HG03139 (cell line): ENCODE data around the gene LEKR1.
"Not testable (repeated sequence)": the region's sequence is repeated elsewhere in the genome, so short reads cannot be mapped to it uniquely, and the experiment has no call there.

Experiments used
- ATAC-seq: cut with Tn5 transposase; IDR thresholded peaks from one replicate; pipeline ENCODE4 v1.9.1; 2021; ENCODE audit not compliant: unreplicated experiment

The LEKR1 gene

DNA sequence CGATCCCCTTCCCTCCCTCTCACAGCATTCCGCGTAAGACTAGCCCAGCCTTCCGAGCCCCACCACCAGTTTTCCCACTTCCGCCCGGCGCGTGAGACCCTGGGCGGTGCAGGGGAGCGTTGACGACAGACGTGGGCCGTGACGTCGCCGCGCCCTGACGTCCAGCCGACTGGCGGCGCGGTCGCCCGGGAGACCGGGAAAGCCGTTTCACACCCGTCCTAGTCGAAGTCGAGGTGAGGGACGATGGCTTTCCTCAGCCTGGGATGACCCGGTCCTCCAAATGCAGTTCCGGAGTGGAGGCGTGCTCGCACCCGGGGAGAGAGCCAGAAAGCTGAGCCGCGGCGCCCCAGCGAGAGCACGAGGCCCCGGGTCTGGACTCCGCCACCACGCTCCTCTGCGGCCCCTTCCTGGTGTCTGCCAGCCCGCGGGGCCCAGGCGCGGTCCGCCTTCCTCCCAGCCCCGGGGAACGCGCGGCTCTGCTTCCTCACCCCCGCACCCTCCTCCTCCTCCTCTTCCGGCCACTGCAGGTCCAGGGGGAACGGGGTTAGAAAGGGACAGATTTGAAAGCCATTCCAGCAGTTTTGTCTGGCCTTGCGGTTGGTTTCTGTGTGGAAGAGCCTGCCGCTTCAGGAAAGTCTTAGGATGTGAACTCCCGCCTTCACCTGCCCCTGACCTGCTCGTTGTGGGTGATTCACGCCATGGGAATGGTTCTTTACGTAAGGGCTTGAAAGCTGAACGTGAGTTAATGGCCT, at the start of gene LEKR1:
TSS of gene LEKR1 (plus strand) at position 210 of the 752 bp plus-strand sequence. CDS start 2,977 bp downstream, outside the sequence.
- ATAC-seq, result peak; percentile 86

GRCh38 chr3:156776871-156777270, 49.3 kb upstream of the LEKR1 start:
- no peak for ATAC-seq

GRCh38 chr3:156781310-156782230, 44.6 kb upstream of the LEKR1 start:
- ATAC-seq, result no peak

GRCh38 chr3:156782319-156782718, 43.8 kb upstream of the LEKR1 start:
- no peak for ATAC-seq

DNA sequence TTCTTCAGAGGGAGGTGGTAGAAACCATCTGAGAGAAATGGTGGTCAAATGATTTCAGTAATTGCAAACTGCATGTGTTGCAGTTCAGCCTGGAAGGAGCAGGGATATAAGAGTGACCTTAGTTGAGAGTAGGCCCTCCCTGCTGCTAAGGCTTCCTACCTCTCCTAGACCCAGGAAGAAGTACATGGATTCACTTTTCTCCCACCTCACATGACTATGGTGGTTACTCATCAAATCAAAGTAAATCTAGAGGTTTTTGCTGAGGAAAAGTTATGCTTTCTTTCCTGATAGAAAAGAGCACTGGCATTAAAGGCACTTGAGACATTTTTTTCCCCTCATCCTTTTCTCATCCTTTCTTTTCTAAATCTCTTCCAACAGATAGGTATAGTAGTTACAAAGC, 43.2 kb upstream of the LEKR1 start:
- ATAC-seq, result no peak

GRCh38 chr3:156787001-156787400, 39.2 kb upstream of the LEKR1 start:
- ATAC-seq, result no peak

- no peak for ATAC-seq
Observed at GRCh38 chr3:156787926-156788663, 38.1 kb upstream of the LEKR1 start.

DNA sequence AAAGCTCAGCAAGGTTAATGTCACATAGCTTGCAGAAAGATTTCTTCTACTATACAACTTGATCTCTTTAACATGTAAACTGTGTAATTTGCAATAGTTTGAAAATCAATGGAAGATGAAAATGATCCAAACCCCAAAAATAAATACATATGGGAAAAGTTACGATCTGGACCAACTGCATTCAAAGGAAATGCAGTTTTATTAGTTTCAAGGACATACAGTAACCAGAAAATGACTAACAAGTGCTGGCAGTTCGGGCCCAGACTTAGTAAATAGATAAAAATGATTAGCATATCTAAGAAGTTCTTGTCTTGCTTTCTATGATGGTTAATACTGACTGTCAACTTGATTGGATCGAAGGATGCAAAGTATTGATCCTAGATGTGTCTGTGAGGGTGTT, 37.3 kb upstream of the LEKR1 start:
- no peak for ATAC-seq

- no peak for ATAC-seq
Observed at GRCh38 chr3:156790156-156790555, 36.0 kb upstream of the LEKR1 start.

GRCh38 chr3:156792114-156792513, 34.0 kb upstream of the LEKR1 start:
- no peak for ATAC-seq

DNA sequence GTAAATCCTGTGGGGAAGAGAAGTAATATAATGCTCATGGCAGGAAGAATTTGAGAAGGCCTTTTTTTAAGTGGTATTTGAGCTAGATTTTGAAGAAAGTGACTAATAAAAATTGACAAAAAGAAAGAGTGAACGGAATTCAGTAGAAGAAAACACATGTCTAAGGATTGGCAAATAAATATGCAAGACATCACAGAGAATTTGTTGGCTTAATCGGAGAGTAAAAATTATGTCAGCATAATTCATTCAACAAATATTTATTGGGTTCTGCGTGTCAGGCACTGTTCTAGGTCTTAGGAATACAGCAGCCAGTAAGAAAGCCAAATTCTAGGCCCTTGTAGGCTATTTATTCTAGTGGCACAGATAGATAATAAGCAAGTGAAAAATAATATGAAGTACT, 33.6 kb upstream of the LEKR1 start:
- ATAC-seq, result no peak

DNA sequence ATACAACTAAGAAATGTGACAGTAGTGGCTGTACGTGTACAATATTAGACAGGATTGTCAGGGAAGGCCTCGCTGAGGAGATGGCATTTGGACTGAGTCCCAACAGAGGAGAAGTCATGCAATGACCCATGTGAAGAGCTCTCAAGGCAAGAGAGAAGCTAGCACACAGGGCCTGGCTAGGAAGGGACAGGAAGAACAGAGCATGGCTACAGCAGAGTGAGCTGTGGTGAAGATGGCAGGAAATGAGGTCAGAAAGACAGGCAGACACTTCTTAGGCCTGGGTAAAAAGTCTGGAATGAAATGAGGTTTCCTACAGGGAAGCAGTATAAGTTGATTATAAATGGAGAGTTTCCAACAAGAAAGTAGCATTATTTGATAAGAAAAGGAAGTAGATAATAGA, 33.2 kb upstream of the LEKR1 start:
- ATAC-seq, result peak; percentile 75

- ATAC-seq, result no peak
Observed at GRCh38 chr3:156793400-156793799, 32.8 kb upstream of the LEKR1 start.

DNA sequence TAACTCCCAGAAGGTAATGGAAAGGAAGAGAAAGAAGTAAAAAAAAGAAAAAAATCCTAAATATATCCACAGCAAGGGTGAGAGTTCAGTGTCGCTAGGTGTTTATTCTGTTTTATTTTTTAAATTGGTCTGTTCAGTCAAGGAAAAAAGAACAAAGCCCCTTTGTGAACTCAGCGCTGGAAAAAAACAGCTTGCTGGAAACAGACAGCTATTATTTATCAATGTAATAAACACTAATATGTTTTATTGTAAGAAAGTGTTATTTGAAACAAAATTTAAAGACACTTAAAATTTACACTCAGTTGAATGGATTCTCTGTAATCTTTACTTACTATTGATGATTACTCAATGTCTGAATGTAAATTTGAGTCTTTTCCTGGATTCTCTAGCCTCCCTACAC, 32.3 kb upstream of the LEKR1 start:
- ATAC-seq, result no peak

DNA sequence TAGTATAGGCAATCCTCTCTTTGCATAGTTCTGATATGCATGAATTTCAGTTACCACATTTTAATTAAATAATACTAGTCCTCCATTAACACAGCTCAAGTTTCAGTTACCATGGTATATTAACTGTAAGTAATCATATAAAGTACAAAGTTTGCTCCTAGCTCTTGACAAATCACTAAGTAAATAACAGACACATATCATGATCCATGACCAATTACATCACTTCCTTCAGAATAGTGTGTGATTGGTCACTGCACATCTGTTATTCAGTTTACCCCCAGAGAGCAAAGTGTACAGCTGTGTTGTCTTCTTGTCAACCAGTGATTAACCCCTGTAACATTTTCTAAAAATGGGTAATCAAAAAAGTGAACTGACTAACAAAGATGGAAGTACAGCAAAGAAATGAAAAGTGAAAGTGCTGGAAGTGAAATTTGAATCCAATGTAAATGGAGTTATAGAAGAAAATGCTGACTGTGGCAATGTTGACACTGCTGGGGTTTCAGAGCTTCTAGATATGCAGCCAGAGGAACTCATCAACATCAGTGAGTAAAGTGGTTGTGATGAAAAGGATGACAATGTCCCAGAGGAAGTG, 30.2 kb upstream of the LEKR1 start:
- ATAC-seq, result no peak

- no peak for ATAC-seq
Observed at GRCh38 chr3:156797368-156797767, 28.8 kb upstream of the LEKR1 start.

GRCh38 chr3:156800287-156800686, 25.9 kb upstream of the LEKR1 start:
- not testable (repeated sequence) for ATAC-seq

DNA sequence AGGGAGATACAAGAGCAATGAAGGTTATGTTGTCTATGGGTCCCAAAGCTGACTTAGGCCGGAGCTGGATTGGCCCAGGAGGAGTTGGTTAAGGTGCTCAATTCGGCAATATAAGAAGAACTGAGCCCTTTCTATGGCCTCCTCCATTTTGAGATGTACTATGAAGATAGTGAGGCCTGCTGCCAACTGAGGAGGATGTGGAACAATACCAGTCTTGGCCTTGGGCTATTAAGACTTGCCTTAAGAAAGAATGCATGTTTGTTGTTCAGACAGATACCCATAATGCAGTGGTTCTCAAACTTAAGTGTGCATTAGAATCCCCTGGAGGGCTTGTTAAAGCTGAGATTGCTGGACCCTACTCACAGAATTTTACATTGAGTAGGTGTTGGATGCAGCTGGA, 24.4 kb upstream of the LEKR1 start:
- no peak for ATAC-seq

GRCh38 chr3:156802821-156803606, 23.1 kb upstream of the LEKR1 start:
- ATAC-seq, result no peak
